Measurements from ENCODE around the gene GFRA1. TPM values are rescaled to one million over a fixed set of nuclear protein-coding genes. Genes with fewer than 3 reads are reported as not detected.
"Not testable (repeated sequence)": the region's sequence is repeated elsewhere in the genome, so short reads cannot be mapped to it uniquely, and the experiment has no call there.

The GFRA1 gene
- total and polyA plus RNA-seq, 5 donors, result 2.7 to 8.3 (median 6.8) TPM

DNA sequence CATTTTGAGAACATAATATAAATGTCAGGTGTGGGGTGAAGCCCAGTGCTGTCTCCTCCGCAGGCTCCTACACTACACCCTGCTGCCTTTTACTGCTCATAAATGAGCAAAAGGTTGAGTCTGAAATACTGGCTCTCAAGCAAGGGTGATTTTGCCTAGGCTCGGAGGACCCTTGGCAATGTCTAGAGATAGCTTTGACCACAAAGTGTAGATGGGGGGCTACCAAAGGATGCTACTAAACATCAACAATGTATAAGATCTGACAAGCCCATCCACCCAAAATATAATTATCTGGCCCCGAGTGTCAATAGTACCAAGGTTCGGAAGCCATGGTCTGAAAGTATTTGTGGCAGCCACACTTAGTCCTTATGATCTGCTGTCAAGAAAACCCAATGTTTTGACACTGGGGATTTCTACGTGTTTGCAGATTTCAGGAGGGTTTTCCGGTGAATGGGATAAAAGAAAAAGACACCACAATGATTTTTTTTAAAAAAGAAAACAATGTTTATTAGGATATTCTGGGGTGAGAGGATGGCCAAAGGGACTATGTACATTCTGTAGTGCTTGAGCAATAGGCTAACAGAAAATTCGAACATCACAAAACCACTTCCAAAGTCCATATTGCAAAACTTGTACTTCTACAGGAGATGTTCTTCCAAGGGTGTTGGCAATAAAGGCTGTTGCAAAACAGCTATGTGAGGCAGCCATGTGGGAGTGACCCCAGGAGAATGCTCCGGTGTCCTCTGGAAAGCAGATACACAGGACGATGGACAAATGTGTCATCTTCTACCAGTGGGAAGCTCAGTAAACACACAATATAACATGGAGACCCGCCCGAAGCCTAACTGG lies 216.3 kb downstream of the GFRA1 start:
- peak in 2 of 3 donors; percentile 30 to 46 for DNase-seq
- no peak overlapping the region for H3K4me3 ChIP-seq (ENCODE audit: low read length)
- H3K4me1 ChIP-seq (ENCODE audit: control insufficient read depth, insufficient read depth, low read length), result no peaks in the 10 kb centered on the region
- ATAC-seq, result peak; percentile 21 to 67
- 83% methylated on average over 11 of the region's 11 CpGs for WGBS
- no peaks in the 10 kb centered on the region for H3K9me3 ChIP-seq (ENCODE audit: control insufficient read depth, low read length)
- H3K27ac ChIP-seq (ENCODE audit: low read length), result no peak overlapping the region
- no peaks in the 10 kb centered on the region for H3K27me3 ChIP-seq (ENCODE audit: control insufficient read depth, insufficient read depth)
- intact Hi-C loops (cut with DNase I), result no loop called here

DNA sequence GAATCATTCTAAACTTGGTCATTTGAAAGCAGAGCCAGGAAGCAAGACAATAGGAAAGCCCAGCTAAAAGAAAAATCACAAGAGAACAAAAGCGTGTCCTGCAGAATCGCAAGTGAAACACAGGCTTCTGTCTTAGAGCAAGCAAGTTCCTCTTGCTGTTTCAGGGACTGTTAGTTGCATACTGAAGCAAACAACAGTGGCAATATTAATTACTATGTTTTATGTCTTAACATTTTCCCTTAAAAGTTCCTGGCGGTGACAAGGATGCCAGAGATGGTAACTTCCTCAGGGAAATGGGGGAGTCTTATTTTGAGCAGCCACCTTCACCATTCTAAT lies 217.1 kb downstream of the GFRA1 start:
- no peaks in the 10 kb centered on the region for H3K9me3 ChIP-seq (ENCODE audit: control insufficient read depth, low read length)
- WGBS, result 67% methylated on average over 3 of the region's 3 CpGs
- ATAC-seq (no peak), DNase-seq (no peak)
- no peaks in the 10 kb centered on the region for H3K4me1 ChIP-seq (ENCODE audit: control insufficient read depth, insufficient read depth, low read length)
- no peak overlapping the region for H3K4me3 ChIP-seq (ENCODE audit: low read length)
- no peak overlapping the region for H3K27ac ChIP-seq (ENCODE audit: low read length)
- H3K27me3 ChIP-seq (ENCODE audit: control insufficient read depth, insufficient read depth), result no peaks in the 10 kb centered on the region
- intact Hi-C loops (cut with DNase I), result no loop called here

DNA sequence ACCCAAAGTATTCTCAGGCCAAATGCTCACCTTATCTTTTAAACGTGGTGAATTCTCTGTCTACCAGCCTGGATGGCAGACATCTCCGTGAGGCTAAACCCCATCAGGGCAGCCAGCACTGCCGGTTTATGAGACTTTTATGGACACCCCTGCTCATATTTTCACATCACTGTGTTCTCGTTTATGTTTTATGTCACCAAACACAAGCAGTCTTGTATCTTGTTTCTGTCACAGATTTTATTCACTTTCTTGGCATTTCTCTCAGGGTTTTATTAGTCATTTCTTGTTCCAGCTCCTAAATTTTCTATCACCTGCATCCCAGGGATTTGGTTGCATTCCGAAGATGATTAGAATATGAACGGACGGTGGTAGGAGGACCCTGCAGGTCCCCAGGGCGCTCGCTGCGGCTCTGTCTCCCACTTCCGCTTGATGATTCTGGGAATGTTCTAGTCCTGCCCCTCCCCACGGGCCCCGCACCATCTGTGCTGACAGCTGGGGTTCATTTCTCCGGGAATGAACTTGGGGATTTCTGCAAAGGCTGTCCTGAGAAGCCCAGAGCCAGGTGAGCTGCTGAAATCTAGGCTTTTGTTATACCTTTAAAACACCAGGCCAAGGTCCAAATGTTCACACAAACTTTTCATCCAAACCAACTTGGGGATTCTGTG lies 217.6 kb downstream of the GFRA1 start:
- Histone ChIP-seq H3K27ac (ENCODE audit: low read length) (no peak overlapping the region), H3K27me3 (ENCODE audit: control insufficient read depth, insufficient read depth) (no peaks in the 10 kb centered on the region), H3K9me3 (ENCODE audit: control insufficient read depth, low read length) (no peaks in the 10 kb centered on the region), H3K4me1 (ENCODE audit: control insufficient read depth, insufficient read depth, low read length) (no peaks in the 10 kb centered on the region), H3K4me3 (ENCODE audit: low read length) (no peak overlapping the region)
- intact Hi-C loops (cut with DNase I), result no loop called here
- DNase-seq, result no peak
- no peak for ATAC-seq
- 53% methylated on average over 14 of the region's 14 CpGs for WGBS

DNA sequence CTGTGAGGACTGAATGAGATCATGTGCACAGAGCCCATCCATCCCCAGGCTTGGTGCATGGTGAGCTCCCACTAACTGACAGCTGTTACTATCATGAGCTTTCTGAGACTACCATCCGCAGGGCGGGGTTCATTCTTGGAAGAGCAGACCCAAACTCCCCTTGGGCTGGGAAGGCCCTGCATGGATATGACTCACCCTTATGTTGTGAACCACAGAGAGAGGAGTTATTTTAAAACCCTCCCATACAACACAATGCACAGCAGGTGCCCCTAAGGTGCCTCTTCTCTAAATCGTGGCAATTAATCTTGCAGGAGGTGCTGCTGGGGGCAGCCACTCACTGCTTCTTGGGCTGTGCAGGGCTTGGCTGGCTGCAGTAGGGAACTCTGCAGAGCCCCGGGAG lies 219.1 kb downstream of the GFRA1 start:
- 85% methylated on average over 4 of the region's 4 CpGs for whole genome bisulfite sequencing
- intact Hi-C loops (cut with DNase I), result no loop called here
- Histone ChIP-seq H3K9me3 (ENCODE audit: control insufficient read depth, low read length) (no peaks in the 10 kb centered on the region), H3K27ac (ENCODE audit: low read length) (no peak overlapping the region), H3K4me1 (ENCODE audit: control insufficient read depth, insufficient read depth, low read length) (no peaks in the 10 kb centered on the region), H3K27me3 (ENCODE audit: control insufficient read depth, insufficient read depth) (no peaks in the 10 kb centered on the region), H3K4me3 (ENCODE audit: low read length) (no peak overlapping the region)
- DNase-seq (no peak), ATAC-seq (no peak)

DNA sequence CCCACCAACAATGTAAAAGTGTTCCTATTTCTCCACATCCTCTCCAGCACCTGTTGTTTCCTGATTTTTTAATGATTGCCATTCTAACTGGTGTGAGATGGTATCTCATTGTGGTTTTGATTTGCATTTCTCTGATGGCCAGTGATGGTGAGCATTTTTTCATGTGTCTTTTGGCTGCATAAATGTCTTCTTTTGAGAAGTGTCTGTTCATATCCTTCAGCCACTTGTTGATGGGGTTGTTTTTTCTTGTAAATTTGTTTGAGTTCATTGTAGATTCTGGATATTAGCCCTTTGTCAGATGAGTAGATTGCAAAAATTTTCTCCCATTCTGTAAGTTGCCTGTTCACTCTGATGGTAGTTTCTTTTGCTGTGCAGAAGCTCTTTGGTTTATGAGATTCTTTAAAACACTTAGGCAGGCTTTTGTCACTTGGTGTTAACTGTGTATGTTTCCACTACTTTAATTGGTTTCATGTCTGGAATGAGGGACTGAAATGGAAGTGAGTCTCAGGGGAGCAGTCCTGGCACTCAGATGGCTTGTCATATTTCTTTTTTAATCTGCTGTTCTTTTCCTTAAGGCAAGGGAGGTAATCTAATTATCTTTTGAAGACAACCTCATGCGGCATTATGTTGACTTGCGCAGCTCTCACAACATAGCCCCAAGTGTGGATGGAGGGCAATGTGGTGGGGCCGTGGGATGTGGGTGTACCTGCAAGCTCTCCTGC lies 219.8 kb downstream of the GFRA1 start:
- H3K4me3 ChIP-seq (ENCODE audit: low read length); DNase-seq; ATAC-seq; H3K27ac ChIP-seq (ENCODE audit: low read length); intact Hi-C loops (cut with DNase I); H3K27me3 ChIP-seq (ENCODE audit: control insufficient read depth, insufficient read depth); H3K4me1 ChIP-seq (ENCODE audit: control insufficient read depth, insufficient read depth, low read length); H3K9me3 ChIP-seq (ENCODE audit: control insufficient read depth, low read length): not testable (repeated sequence)
- WGBS, result 88% methylated on average over 3 of the region's 3 CpGs

DNA sequence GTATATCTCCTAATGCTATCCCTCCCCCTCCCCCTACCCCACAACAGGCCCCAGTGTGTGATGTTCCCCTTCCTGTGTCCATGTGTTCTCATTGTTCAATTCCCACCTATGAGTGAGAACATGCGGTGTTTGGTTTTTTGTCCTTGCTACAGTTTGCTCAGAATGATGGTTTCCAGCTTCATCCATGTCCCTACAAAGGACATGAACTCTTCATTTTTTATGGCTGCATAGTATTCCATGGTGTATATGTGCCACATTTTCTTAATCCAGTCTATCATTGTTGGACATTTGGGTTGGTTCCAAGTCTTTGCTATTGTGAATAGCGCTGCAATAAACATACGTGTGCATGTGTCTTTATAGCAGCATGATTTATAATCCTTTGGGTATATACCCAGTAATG lies 220.5 kb downstream of the GFRA1 start:
- H3K27ac ChIP-seq (ENCODE audit: low read length); H3K4me3 ChIP-seq (ENCODE audit: low read length); H3K9me3 ChIP-seq (ENCODE audit: control insufficient read depth, low read length); H3K27me3 ChIP-seq (ENCODE audit: control insufficient read depth, insufficient read depth); H3K4me1 ChIP-seq (ENCODE audit: control insufficient read depth, insufficient read depth, low read length); ATAC-seq; intact Hi-C loops (cut with DNase I); DNase-seq: not testable (repeated sequence)
- 100% methylated on average over 1 of the region's 3 CpGs for WGBS

DNA sequence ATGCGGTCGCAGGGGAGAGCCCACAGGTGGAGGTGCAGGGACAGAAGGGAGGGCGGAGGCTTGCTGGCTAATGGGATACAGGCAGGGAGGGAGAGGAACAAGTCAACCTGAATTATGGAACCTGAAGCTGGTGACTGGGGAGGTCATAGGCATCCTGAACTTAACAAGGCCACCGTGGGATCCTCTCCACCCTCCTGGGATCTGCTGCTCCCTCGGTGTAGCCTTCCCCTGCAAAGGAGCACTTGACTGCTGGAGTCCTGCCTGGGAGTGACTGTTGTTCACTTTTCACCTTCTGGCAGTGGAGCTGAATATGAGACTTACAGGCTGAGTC lies 223.1 kb downstream of the GFRA1 start:
- H3K4me3 ChIP-seq (ENCODE audit: low read length), result no peak overlapping the region
- H3K9me3 ChIP-seq (ENCODE audit: control insufficient read depth, low read length), result no peaks in the 10 kb centered on the region
- H3K4me1 ChIP-seq (ENCODE audit: control insufficient read depth, insufficient read depth, low read length), result no peaks in the 10 kb centered on the region
- DNase-seq (no peak), ATAC-seq (no peak)
- H3K27ac ChIP-seq (ENCODE audit: low read length), result no peak overlapping the region
- intact Hi-C loops (cut with DNase I), result no loop called here
- WGBS, result 79% methylated on average over 5 of the region's 5 CpGs
- H3K27me3 ChIP-seq (ENCODE audit: control insufficient read depth, insufficient read depth), result no peaks in the 10 kb centered on the region

DNA sequence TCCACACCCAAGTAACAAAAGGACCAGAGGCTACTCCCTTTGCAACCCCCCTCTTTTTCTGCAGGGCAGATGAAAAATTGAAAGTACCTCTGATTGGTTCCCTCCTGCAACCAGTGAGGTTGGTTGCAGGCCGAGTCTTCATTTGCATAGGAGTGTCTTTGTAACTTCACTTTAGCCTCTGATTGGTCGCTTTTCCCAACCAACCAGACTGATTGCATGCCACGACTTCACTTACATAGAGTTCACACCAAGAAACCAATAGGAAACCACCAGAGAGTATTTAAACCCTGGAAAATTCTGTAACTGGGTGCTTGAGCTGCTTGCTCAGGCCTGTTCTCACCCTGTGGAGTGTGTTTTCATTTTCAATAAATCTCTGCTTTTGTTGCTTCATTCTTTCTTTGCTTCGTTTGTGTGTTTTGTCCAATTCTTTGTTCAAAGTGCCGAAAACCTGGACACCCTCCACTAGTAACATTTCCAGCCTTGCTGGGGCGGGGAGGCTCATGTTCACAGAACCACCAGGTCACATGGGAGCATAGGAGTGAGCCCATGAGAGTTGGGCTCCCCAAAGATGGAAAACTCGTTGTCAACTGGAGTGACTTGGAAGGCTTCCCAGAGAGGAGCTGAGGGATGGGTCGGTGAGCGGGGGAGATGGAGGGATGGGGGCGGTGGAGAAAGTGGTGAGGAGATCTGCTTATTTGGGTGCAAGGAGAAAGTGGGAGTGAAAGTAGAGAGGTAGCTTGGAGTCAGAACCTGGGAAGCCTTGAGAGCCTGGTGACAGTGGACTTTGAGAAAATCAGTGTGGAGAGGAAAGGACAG lies 223.6 kb downstream of the GFRA1 start:
- no peak overlapping the region for H3K4me3 ChIP-seq (ENCODE audit: low read length)
- 74% methylated on average over 10 of the region's 10 CpGs for WGBS
- no peaks in the 10 kb centered on the region for H3K27me3 ChIP-seq (ENCODE audit: control insufficient read depth, insufficient read depth)
- H3K4me1 ChIP-seq (ENCODE audit: control insufficient read depth, insufficient read depth, low read length), result no peaks in the 10 kb centered on the region
- H3K9me3 ChIP-seq (ENCODE audit: control insufficient read depth, low read length), result no peaks in the 10 kb centered on the region
- intact Hi-C loops (cut with DNase I), result no loop called here
- no peak overlapping the region for H3K27ac ChIP-seq (ENCODE audit: low read length)
- no peak for ATAC-seq
- DNase-seq, result no peak

DNA sequence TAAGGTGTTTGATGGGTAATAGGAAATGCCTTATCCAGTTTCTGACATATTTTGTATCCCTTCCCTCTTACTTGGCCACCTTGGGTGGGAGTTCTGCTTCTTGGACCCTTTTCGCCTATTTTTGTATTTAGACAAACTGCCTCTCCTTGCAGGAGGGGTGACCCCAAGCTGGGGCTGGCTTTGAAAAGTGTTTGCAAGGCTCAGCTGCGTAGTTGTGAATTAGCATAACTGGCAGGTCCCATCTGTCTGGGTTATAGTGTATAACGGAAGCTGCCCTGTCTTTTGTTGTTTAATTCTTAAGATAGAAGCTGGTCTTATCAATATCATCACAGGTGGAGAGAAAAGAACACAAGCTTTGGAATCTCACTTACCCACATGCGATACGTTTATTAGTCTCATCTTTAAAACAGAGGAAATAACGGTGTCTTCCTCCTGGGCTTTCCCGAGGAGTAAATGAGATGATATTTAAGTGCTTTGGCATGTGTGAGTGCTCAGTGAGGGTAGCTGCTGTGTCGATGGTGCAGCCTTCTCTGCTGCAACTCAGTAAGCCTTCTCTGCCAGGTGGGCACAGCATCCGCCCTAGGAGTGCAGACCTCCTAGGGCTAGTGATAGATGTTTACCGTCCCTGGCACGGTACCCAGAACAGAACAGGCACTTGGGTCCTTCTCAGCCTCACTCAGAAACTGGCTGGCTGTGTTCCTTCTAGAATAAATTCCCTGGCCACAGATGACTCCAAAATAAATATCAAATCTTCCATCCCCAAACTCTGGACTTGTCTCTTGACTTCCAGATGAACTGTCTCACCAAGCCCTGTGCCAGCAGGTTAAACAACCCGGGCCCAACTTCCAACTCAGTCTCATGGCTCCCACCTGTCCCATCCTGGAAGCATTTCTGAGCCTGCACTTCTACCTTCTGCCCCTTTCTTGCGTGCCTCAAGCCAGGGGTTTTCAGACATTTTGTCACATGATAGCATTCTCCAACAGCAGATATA lies 227.3 kb downstream of the GFRA1 start:
- Histone ChIP-seq H3K27ac (ENCODE audit: low read length) (no peak overlapping the region), H3K27me3 (ENCODE audit: control insufficient read depth, insufficient read depth) (no peaks in the 10 kb centered on the region), H3K4me1 (ENCODE audit: control insufficient read depth, insufficient read depth, low read length) (no peaks in the 10 kb centered on the region), H3K9me3 (ENCODE audit: control insufficient read depth, low read length) (no peaks in the 10 kb centered on the region), H3K4me3 (ENCODE audit: low read length) (no peak overlapping the region)
- DNase-seq, result no peak
- intact Hi-C loops (cut with DNase I), result no loop called here
- WGBS, result 36% methylated on average over 13 of the region's 13 CpGs
- peak in 1 of 2 donors; percentile 15 for ATAC-seq

DNA sequence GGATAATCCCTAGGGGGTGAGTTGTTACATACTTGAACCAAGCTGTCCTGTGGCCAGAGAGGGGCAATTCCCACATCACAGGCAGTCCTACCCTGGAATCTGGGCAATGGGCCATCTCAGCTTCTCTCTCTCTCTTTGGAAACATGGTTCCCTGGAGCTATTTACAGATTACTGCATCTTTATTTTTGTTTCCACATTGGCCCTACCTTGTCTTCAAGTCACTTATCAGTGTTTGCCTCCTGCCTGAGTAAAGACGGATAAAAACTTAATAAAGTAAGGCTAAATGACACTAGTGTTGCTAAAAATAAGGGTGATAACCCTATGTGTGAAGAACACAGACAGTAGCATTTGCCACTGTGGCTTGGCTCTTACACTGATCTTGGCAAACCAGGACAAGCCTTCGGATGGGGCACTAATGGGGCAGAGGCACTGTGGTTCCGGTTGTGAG lies 228.2 kb downstream of the GFRA1 start:
- Histone ChIP-seq H3K4me1 (ENCODE audit: control insufficient read depth, insufficient read depth, low read length) (no peaks in the 10 kb centered on the region), H3K27ac (ENCODE audit: low read length) (no peak overlapping the region), H3K4me3 (ENCODE audit: low read length) (no peak overlapping the region), H3K27me3 (ENCODE audit: control insufficient read depth, insufficient read depth) (no peaks in the 10 kb centered on the region), H3K9me3 (ENCODE audit: control insufficient read depth, low read length) (no peaks in the 10 kb centered on the region)
- WGBS, result 26% methylated on average over 3 of the region's 3 CpGs
- ATAC-seq, result peak; percentile 91 to 93
- intact Hi-C loops (cut with DNase I), result no loop called here
- peak; percentile 66 to 78 (median 69) for DNase-seq
